ENCODE measurements around the gene OASL. TPM values are rescaled to one million over a fixed set of nuclear protein-coding genes. Genes with fewer than 3 reads are reported as not detected.
"Not testable (repeated sequence)": the region's sequence is repeated elsewhere in the genome, so short reads cannot be mapped to it uniquely, and the experiment has no call there.

The OASL gene
- total RNA-seq, 1 donor from 2014 or later = 0.94 TPM

DNA sequence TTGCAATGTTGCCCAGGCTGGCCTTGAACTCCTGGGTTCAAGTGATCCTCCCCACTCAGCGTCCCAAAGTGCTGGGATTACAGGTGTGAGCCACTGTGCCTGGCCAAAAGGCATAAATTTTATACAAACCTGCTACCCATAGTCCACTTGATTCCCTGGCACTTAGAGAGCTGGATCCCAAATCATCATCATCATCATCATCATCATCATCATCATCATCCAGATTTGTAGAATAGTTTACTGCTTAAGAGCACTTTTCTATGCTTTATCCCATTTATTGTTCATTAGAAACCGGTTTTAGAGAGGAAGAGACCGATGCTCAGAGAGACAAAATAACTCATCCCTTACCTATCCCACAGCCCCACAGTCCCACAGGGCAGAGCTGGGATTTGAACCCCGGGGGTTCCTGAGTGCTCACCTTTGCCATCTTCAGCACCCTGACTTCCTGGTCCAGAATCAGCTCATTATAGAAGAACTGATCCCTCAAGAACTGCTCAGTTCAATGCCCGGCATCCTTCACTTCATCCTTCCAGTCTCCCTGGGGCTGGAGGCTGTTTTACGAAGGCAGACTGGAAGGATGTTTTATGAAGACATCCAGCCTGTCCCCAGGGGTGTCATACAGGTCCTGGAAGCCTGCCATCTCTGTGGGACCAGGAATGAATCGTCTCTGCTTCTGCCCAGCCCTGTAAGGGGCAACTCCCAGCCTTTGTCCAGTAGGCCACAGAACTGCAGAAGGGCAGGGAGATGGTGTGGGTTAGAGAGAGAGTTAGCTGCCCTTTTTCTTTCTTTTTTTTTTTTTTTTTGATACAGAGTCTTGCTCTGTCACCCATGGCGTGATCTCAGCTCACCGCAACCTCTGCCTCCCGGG, 20.2 kb upstream of the OASL start:
- no peak for DNase-seq (ENCODE audit: low read depth)

DNA sequence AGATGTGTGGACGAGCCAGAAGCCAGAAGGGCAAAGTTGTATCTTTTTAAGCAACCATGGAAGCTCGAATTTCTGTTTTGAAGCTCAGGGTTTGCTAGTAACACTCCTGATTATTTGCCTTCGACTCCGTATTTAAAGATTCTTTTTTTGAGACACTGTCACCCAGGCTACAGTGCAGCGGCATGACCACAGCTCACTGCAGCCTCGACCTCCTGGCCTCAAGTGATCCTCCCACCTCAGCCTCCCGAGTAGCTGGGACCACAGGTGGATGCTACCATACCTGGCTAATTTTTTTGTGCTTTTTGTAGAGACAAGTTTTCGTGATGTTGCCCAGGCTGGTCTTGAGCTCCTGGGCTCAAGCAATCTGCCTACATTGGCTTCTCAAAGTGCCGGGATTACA, 18.7 kb upstream of the OASL start:
- no peak for DNase-seq (ENCODE audit: low read depth)

DNA sequence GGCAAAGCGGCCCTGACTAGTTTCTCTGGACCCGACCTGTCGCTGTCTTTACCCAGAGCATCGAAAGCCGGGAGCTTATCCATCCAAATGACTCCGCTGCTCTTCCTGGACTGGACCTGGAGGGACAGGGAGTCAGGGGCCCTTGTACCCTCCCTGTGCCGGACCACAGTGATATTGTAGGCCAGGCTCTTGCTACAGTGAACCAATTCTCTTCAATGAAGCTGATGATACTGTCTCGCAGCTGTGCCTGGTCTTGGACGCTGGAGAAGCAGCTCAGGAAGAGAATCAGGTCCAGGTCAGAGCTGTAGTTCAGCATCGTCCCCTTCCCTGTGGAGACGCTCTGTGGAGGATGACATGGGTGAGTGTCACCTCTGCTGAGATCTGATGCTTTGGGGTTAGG, 14.7 kb upstream of the OASL start:
- DNase-seq (ENCODE audit: low read depth) = no peak

DNA sequence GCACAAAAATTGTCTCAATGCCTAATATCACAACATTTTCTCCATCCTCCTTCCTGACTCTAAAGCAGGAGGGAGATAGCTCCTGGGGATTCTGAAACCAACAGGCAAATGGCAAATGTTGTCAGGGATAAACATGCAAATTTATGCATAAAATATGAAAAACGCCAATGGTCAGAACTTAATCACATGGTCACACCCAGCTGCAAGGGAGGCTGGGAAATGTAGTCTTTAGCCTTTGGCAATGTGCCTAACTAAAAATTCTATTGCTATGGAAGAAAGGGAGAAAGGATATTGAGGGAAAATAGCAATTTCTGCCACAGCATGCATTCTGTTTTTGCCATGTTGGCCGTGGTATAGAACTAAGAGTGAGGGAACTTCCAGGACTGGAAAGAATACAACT, 11.7 kb upstream of the OASL start:
- DNase-seq (ENCODE audit: low read depth) = no peak

DNA sequence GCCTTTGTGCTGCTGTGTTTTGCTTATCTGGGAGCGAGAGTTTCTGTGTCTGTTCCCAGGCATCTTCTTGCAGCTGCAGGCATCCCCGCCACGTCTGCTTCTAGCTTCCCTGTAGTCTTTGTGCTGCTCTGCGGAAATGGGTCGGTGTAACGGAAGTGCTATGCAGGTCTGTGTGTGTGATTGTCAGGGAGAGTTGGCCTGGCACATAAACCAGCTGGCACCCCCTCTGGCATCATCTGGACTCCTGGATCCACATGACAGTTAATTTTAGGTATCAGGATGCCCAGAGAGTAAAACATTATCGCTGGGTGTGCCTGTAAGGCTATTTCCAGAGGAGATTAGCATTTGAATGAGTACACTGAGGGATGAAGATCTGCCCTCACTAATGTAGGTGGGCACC, 9.4 kb upstream of the OASL start:
- DNase-seq (ENCODE audit: low read depth) = no peak

DNA sequence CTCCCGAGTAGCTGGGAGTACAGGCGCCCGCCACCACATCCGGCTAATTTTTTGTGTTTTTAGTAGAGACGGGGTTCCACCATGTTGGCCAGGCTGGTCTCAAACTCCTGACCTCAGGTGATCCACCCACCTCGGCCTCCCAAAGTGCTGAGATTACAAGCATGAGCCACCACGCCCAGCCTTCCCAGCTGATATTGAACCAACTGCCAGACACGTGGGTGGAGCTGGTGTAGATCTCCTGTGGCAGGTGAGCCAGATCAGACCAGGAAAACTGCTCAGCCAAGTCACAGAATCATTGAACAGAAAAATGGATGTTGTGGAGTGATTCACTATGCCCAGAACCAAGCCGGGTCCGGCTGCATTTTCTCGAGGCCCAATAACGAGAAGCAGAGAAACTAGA, 8.4 kb upstream of the OASL start:
- DNase-seq (ENCODE audit: low read depth) = not testable (repeated sequence)

DNA sequence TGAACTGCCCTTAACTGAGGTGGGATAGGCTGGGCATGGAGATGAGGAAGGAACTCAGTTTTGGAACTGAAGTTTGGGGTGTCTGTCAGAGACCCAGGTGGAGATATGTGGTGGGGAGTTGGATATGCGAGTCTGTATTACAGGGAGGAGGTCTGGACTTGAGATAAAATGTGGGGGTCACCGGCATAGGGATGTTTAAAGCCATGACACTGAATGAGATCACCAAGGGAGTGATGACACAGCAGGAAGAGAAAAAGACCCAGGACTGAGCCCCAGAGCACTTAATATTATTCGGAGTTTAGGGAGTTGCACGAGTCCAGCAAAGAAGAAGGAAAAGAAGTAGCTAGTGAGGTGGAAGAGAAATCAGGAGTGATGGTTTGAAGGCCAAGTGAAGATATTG, 4.0 kb upstream of the OASL start:
- no peak for DNase-seq (ENCODE audit: low read depth)

DNA sequence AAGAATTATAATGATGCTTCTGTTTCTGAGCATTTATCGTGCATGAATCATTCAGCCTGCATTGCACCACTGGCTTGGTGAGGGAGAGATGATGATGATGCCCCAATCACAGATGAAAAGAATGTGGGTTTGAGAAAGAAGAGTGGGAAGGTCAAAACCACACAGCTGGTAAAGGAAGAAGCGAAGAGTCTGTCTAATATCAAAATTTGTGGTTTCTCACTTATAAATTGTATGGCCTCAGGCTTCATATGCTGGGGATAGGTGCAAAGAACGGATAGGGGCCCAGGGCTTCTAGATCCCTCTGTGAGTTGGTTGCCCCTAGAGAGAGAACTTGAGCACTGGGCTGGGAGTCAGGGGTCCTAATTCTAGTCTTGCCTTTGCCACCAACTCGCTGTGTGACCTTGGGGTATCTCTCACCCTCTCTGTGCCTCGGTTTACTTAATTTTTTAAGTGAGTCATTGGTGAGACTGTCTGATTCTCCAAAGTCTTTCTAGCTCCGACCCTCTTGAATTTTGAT, 2.2 kb downstream of the OASL start:
- peak; percentile 81 for DNase-seq (ENCODE audit: low read depth)

DNA sequence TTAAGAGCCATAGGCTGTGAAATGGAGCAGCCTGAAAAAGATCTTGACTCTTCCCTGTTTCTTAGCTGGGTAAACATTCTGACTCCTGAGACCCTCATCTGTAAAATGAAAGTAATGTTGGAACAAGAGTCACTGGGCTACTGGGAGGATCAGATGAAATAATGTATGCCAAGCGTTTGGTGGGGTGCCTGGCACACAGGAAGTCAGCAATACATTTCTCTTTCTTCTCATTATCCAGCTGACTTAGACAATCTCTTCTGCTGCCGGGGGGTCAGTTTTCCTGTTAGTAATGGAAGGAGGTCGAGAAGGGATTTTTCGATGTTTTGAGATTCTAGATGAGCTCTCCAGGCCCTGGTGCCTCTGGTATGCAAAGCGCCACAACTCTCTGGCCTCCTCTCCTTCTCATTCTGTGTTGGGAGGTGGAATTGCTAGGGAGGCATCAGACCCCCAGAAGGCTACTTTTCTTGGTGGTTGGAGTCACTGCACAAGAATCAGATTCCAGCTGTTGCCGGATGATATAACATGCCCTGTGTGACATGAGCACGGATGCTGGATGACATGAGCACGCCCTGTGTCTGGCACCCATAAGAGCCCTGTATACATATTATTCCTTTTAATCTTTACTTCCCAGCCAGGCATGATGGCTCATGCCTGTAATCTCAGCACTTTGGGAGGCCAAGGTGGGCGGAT, 4.3 kb downstream of the OASL start:
- no peak for DNase-seq (ENCODE audit: low read depth)

DNA sequence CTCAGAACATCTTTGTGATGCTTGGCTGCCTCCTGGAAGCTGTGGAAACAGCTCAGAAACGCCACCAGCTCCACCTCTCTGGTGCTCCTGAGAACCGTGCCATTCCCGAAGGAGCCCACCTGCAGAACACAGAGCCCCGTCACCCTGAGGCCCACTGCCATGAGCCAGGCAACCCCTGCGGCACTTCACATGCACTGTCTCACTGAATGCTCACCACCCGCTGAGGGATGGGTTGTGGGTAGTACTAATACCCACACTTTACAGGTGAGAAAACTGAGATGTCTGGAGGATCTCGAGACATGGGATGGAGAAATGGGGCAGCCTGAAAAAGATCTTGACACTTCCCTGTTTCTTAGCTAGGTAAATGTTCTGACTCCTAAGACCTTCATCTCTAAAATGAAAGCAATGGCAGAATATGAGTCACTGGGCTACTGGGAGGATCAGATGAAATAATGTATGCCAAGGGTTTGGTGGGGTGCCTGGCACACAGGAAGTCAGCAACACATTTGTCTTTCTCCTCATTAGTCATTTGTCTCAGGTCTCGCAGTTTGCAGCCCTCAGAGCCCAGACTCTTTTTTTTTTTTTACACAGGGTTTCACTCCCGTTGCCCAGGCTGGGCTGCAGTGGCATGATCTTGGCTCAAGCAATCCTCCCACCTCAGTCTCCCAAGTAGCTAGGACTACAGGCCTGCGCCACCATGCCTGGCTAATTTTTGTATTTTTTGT, 5.3 kb downstream of the OASL start:
- DNase-seq (ENCODE audit: low read depth) = peak; percentile 93

DNA sequence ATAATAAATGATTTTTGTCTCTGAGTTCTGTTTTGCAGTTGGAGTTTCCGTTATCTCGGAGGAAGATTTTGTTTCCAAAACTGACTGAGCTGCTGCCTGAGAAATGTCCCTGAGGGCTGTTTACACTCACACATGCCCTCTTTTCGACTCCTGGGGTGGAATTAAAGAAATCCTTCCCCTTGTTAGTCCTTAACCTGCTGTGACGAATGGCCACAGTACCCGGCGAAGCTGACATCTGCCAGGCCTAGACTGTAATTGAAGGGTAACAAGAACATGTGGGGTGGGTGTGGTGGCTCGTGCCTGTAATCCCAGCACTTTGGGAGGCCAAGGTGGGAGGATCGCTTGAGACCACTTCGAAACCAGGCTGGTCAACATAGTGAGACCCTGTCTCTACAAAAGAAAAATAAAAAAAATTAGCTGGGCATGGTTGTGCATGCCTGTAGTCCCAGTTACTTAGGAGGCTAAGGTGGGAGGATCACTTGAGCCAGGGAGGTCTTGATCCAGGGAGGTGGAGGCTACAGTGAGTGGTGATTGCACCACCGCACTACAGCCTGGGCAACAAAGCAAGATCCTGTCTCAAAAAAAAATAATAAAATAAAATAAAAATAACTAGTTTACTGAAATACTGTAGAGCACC, 8.4 kb downstream of the OASL start:
- DNase-seq (ENCODE audit: low read depth) = no peak

DNA sequence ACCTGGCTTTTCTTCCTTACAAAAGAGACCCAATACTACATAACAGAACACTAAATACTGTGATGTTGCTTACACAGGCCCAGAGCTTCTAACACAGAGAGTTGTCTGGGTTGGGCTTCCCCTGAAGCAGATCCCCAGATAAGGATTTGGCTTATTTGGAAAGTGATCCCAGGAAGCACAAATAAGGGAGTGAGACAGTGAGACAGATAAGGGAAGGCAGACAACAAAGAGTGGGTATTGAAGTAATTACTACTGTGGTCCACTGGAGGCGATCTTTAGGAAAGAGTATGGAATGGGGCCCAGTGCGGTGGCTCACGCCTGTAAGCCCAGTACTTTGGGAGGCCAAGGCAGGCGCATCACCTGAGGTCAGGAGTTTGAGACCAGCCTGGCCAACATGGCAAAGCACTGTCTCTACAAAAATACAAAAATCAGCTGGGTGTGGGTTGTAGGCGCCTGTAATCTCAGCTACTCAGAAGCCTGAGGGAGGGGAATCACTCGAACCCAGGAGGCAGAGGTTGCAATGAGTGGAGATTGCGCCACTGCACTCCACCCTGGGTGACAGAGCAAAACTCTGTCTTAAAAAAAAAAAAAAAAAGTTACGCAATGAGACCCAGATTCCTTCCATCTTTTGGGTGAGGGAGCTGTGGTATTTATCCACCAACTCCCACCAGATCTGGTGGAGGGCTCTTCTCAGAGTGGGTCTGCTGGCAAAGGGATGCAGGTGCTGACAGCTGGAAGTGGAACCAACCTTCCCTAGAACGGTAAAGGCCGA, 12.6 kb downstream of the OASL start:
- DNase-seq (ENCODE audit: low read depth) = no peak

DNA sequence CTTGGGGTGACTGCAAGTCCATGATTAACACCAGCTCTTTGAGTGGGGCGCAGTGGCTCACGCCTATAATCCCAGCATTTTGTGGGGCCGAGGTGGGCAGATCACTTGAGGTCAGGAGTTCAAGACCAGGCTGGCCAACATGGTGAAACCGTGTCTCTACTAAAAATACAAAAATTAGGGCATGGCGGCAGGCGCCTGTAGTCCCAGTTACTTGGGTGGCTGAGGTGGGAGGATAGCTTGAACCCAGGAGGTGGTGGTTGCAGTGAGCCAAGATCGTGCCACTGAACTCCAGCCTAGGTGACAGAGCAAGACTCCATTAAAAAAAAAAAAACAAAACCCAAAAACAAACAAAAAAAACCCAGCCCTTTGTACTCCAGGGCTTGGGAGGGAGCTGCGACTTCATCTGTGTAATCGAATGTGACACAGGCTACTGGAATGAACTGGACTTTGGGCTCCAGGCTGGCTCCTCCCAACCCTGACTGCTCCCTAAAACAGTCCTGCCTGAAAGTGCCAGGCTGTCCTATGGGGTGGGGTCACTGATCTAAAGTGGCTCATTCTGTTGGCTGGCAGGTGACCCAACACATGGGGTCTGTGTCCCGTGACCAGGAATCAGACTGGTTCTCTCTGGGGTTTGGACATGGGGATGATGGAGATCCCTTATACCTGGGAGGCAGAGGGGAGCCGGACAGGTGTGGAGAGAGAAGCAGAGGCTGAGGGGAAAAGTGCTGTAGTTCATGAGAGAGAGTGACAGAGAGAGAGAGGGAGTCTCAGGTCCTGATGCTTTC, 13.4 kb downstream of the OASL start:
- DNase-seq (ENCODE audit: low read depth) = peak; percentile 18

DNA sequence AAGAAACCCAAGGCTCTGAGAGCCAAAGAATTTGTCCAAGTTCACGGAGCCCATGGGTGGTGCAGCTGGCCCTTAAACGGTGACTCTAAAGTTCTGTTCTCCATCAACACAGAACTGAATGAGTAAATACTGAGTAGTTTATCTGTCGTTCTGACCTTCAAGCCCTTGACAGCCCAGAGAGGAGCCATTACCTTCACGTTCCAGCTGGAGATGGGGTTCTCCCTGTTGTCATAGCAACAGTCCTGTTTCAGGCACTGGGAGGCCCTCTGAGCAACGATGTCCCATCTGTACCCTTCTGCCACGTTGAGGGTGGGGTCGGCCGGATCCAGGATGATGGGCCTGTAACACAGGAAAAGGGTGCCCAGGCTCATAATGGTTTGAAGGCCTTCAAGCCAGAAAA, 15.2 kb downstream of the OASL start:
- no peak for DNase-seq (ENCODE audit: low read depth)

DNA sequence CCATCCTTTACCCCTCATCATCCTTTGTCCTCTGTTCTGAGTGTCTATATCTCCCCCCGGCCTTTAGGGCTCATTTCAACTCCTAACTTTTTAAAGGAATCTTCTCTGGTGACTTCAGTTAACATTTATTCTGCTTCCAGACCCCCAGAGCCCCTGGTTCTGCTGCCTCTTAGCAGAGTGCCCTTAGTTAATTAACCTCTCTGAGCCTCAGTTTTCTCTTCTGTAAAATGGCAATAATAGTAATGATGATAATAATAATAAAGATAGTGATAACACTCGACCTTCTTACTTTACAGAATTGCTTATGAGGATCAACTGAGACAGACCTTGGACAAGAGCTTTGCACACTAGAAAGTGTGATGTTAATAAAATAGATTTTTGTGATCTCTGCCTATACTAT, 16.3 kb downstream of the OASL start:
- DNase-seq (ENCODE audit: low read depth) = no peak

DNA sequence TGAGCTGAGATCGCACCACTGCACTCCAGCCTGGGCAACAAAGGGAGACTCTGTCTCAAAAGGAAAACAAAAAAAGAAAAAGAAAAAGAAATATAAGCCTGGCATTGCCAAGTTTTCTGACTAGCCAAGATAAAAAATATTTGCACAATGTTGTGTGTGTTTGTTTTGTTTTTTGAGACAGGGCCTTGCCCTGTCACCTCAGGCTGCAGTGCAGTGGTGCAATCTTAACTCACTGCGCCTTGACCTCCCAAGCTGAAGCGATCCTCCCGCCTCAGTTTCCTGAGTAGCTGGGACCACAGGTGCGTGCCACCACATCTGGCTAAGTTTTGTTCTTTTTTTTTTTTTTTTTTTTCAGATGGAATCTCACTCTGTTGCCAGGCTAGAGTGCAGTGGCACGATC, 17.3 kb downstream of the OASL start:
- no peak for DNase-seq (ENCODE audit: low read depth)

DNA sequence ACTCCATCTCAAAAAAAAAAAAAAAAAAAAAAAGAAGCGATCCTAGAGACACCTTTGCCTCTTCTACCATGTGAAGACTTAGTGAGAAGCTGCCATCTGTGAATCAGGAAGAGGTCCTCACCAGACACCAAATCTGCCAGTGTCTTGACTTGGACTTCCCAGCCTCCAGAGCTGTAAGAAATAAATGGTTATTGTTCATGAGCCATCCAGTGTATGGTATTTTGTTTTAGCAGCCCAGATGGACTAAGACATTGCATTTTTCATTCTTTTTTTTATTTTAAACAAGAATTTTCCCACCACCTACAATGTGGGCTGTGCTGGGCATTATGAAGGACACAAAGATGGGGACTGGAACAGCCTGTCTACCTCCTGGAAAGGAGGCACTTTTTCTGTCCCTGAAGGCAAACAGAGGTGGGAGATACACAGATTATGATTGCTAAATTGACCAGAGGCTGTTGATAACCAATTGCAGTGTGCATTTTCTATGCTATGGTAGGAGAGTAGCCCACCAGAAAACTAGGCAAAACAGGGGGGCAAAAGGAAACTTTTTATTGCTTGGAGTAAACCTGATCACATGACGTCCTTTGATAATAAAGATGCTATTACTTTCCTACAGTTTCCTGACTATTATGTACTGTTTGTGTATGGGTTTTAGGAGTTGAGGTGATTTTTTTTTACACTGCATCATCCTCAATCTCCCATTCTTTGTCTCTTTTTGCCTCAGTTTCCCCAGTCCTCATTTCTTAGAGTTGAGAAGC, 20.0 kb downstream of the OASL start:
- DNase-seq (ENCODE audit: low read depth) = no peak

DNA sequence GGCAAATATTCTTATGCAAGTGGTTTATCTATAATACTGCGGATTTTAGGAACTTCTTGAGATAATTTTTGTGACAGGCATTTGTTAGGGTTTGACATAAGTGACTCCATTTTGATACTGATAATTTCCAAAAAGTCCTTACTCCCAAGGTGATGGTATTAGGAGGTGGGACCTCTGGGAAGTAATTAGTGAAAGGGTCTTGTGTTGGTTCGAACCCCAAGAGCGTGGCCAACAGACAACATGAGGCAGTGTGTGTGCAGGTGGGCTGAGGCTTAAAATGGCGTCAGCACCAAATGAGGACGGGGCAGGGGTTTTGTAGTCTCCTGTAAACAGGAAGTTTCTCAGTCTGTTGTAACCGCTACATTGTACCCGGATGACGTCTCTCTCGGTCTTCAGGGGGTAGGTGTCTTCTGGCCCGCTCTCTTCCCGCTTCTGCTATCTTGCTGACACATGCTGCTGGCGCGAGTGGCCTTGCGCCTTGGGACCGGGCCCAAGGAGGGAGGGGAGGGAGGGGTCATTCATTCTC, 21.0 kb downstream of the OASL start:
- no peak for DNase-seq (ENCODE audit: low read depth)

Measured in renal cortical epithelial cell (primary cell).